Measurements from ENCODE around the gene COL8A1. TPM values are rescaled to one million over a fixed set of nuclear protein-coding genes. Genes with fewer than 3 reads are reported as not detected.

COL8A1 gene
- total RNA-seq, 1 donor from 2014 or later: 3.9 TPM

GRCh38 chr3:99810403-99810802 is 172.0 kb downstream of the COL8A1 start:
- FAIRE-seq: no peak
- DNase-seq (ENCODE audit: low read depth): no peak
- Histone ChIP-seq H3K4me3 (ENCODE audit: low read depth, low read length) (no peak overlapping the region), H3K27me3 (ENCODE audit: control insufficient read depth, insufficient read depth, low read length) (no peaks in the 10 kb centered on the region), H3K36me3 (ENCODE audit: control insufficient read depth, insufficient read depth, low read length) (no peaks in the 10 kb centered on the region)
- TF ChIP-seq CTCF (IDR thresholded peaks at IDR 0.05; ENCODE audit: insufficient read depth, low read length, severe bottlenecking): no peak

- no peak for FAIRE-seq
- no peak for DNase-seq (ENCODE audit: low read depth)
- no peak for TF ChIP-seq CTCF (IDR thresholded peaks at IDR 0.05; ENCODE audit: insufficient read depth, low read length, severe bottlenecking)
- Histone ChIP-seq H3K27me3 (ENCODE audit: control insufficient read depth, insufficient read depth, low read length) (no peaks in the 10 kb centered on the region), H3K4me3 (ENCODE audit: low read depth, low read length) (peak overlapping the region; percentile 57), H3K36me3 (ENCODE audit: control insufficient read depth, insufficient read depth, low read length) (no peaks in the 10 kb centered on the region)
These were observed 178.6 kb downstream of the COL8A1 start for GRCh38 chr3:99817047-99817436.

- Histone ChIP-seq H3K4me3 (ENCODE audit: low read depth, low read length) (peak within 1 kb of the TSS; percentile 57), H3K36me3 (ENCODE audit: control insufficient read depth, insufficient read depth, low read length) (no peaks in the 10 kb centered on the region), H3K27me3 (ENCODE audit: control insufficient read depth, insufficient read depth, low read length) (no peaks in the 10 kb centered on the region)
- FAIRE-seq (no peak), DNase-seq (ENCODE audit: low read depth) (peak; percentile 79)
- peak; percentile 43 for TF ChIP-seq CTCF (IDR thresholded peaks at IDR 0.05; ENCODE audit: insufficient read depth, low read length, severe bottlenecking)
These were observed 179.2 kb downstream of the COL8A1 start, which contains the start of gene CMSS1 for GRCh38 chr3:99817437-99818240. TSS of gene CMSS1 (plus strand) at chr3:99817862.

GRCh38 chr3:99818818-99819217 is 180.4 kb downstream of the COL8A1 start:
- Histone ChIP-seq H3K27me3 (ENCODE audit: control insufficient read depth, insufficient read depth, low read length) (no peaks in the 10 kb centered on the region), H3K4me3 (ENCODE audit: low read depth, low read length) (no peak overlapping the region), H3K36me3 (ENCODE audit: control insufficient read depth, insufficient read depth, low read length) (no peaks in the 10 kb centered on the region)
- DNase-seq (ENCODE audit: low read depth) (peak; percentile 3), FAIRE-seq (no peak)
- TF ChIP-seq CTCF (IDR thresholded peaks at IDR 0.05; ENCODE audit: insufficient read depth, low read length, severe bottlenecking): no peak

- DNase-seq (ENCODE audit: low read depth) (no peak), FAIRE-seq (no peak)
- no peak for TF ChIP-seq CTCF (IDR thresholded peaks at IDR 0.05; ENCODE audit: insufficient read depth, low read length, severe bottlenecking)
- H3K36me3 ChIP-seq (ENCODE audit: control insufficient read depth, insufficient read depth, low read length): no peaks in the 10 kb centered on the region
- H3K27me3 ChIP-seq (ENCODE audit: control insufficient read depth, insufficient read depth, low read length): no peaks in the 10 kb centered on the region
- no peak overlapping the region for H3K4me3 ChIP-seq (ENCODE audit: low read depth, low read length)
These were observed 185.6 kb downstream of the COL8A1 start for GRCh38 chr3:99823723-99824711.
